Cardiac atrium fibroblast (primary cell): ENCODE data around the gene PIK3IP1. TPM values are rescaled to one million over a fixed set of nuclear protein-coding genes. Genes with fewer than 3 reads are reported as not detected.

Experiments
- total RNA-seq: library from RNA; depleted of rRNA; stranded (reverse); fragments of >200 nt; gene quantifications from 2 replicates; pipeline ENCODE4 v1.2.3, GENCODE V29; 2015

Gene PIK3IP1, protein sequence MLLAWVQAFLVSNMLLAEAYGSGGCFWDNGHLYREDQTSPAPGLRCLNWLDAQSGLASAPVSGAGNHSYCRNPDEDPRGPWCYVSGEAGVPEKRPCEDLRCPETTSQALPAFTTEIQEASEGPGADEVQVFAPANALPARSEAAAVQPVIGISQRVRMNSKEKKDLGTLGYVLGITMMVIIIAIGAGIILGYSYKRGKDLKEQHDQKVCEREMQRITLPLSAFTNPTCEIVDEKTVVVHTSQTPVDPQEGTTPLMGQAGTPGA
- total RNA-seq = 12.1 and 14.7 TPM in 2 replicates

GRCh38 chr22:31292236-31292989 lies at the start of gene PIK3IP1:
Gene PIK3IP1 (minus strand): TSS chr22:31292488. CDS start chr22:31292344, 144 bp downstream.

Other genes starting within 250 kb of the PIK3IP1 start
- 50.5 and 76.5 TPM in 2 replicates for gene SMTN, start 211.2 kb downstream of the PIK3IP1 start, total RNA-seq
- gene SELENOM, start 184.9 kb downstream of the PIK3IP1 start, total RNA-seq = 320 and 390 TPM in 2 replicates
- 0.16 TPM in 1 of 2 replicates, not detected in the other for gene INPP5J, start 169.5 kb downstream of the PIK3IP1 start, total RNA-seq
- gene PLA2G3, start 152.0 kb downstream of the PIK3IP1 start, total RNA-seq = not detected in 2 replicates
- gene RNF185, start 132.3 kb downstream of the PIK3IP1 start, total RNA-seq = 23.6 and 38.4 TPM in 2 replicates
- gene LIMK2, start 80.2 kb downstream of the PIK3IP1 start, total RNA-seq = 5.5 and 17.5 TPM in 2 replicates
- 11.9 and 13.1 TPM in 2 replicates for gene PATZ1, start 53.9 kb upstream of the PIK3IP1 start, total RNA-seq
- 64.3 and 71.8 TPM in 2 replicates for gene DRG1, start 107.1 kb upstream of the PIK3IP1 start, total RNA-seq
- gene EIF4ENIF1, start 197.4 kb upstream of the PIK3IP1 start, total RNA-seq = 4.9 and 8.7 TPM in 2 replicates
- gene SFI1, start 204.0 kb upstream of the PIK3IP1 start, total RNA-seq = 8.1 and 17.0 TPM in 2 replicates